Middle frontal gyrus (tissue), 1 donor: ENCODE data around the gene DNASE1L1.

ENCODE experiments used
- DNase-seq: peaks from one replicate; pipeline ENCODE4 v3.0.0-alpha.2; 2015; ENCODE audit warnings: low spot score; ENCODE audit errors: extremely low spot score

Gene DNASE1L1

DNA sequence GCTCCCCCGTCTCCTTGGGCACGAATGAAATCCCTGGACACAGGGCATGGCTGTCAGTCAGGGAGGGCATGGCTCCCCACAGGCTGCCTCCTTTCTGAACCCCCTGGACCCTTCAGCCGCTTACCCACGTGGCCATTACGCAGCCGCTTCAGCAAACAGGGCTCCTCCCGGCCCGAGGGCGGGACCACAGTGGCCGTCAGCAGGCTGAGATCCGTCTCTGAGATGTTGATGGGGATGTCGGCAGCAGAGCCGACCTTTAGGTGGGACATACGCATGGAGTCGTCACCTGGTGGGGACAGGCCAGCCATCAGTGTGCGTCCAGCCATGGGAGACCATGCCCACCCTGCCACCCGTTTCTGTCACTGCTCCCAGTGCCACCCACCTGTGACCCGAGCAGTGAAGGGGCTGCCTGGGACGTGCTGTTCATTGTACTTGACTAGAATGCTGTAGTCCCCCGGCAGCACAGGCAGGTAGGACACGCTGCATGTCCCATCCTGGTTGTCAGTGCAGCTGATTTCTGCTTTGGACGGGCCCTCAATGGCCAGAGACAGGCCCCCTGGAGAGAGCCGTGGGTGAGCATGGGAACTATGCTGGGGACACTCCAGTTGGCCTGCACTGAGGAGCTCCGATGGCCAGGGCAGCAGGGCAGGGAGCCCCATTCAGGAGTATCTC is 55.7 kb downstream of the DNASE1L1 start:
- no peak for DNase-seq

DNA sequence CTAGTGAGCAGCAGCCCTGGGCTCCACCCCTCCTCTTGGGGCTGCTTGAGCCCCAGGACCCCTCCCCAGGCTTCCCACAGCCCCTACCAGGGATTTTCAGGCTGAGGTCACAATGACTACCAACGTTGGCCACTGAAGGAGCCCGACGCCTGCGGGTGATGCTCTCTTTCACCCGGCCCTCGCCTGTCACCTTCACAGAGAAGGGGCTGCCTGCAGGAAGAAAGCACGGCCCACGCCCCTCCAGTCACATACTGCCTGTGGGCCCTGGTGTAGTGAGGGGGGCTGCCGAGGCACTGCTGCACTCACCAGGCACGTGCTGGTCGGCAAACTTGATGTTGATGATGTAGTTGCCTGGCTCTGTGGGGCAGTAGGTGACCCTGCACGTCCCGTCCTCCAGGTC is 56.6 kb downstream of the DNASE1L1 start:
- DNase-seq = no peak

DNA sequence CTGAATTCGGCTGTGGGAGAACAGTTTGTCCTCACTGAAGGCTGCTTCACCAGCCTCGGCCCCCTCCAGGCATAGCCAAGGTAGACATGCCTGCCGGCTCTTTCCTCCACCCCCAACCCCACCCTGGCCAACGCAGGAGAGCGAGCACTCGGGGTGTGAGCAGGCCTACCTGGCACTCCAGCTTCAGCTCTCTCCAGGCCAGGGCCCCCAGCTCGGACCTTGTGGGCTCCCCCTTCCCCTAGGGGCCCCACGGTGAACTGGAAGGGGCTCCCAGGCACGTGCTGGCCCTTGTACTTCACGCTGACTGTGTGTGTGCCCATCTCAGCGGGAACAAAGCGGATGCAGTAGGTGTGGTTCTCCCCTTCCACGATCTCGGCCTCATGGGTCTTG is 57.0 kb downstream of the DNASE1L1 start:
- no peak for DNase-seq
